Stomach (tissue), 4 donors: ENCODE measurements around the gene RPL38.

Experiments
- CTCF ChIP-seq, 7 experiments: fragments of 450-650 bp in 4 of 7; fragments of 200-600 bp in 3 of 7; sonication (generic) in 3 of 7; IDR thresholded peaks; one replicate each; pipeline ENCODE4 v1.5.1; 2016 to 2019; ENCODE audit warnings: antibody characterized with exemption in 7 of 7, control low read depth in 2 of 7, mild to moderate bottlenecking in 1 of 7
- POLR2A ChIP-seq, 4 donors: fragments of 450-650 bp; IDR thresholded peaks; one replicate each; pipeline ENCODE4 v1.6.1; 2016; ENCODE audit warnings: antibody characterized with exemption in 4 of 4, control low read depth in 2 of 4, mild to moderate bottlenecking in 1 of 4, moderate library complexity in 1 of 4
- POLR2AphosphoS5 ChIP-seq, 3 donors: sonication (generic); formaldehyde crosslinking; IDR thresholded peaks; one replicate each; pipeline ENCODE4 v1.6.1; 2016; ENCODE audit warnings: antibody characterized with exemption in 3 of 3

DNA sequence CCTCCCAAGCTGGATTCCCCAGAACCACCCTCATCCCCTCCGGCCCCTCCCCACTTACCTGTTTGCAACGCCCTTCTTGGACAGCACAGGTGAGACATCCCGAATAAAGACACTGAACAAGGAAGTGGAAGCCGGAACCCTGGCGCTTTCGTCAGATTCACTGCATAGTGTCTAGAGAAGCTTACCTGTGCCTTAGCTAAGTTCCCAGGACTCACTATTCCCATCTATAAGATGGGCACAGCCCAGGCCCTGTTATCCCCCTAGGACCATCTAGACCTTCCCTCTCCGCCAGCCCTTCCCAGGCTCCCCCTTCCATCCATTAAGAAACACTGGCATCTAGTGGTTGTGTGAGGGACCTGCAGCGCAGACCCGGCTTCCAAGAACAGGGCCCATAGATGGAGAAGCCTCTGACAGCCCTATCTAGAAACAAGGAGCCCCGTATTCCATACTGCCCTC, 26.9 kb upstream of the RPL38 start:
- TF ChIP-seq CTCF (IDR thresholded peaks at IDR 0.05) (peak in 5 of 7 experiments; percentile 35 to 78 (median 69)), POLR2A (IDR thresholded peaks at IDR 0.05) (no peak), POLR2AphosphoS5 (IDR thresholded peaks at IDR 0.05) (no peak)
